Neural crest cell (in vitro differentiated cells): ENCODE results near the gene ZYG11B. TPM values are rescaled to one million over a fixed set of nuclear protein-coding genes. Genes with fewer than 3 reads are reported as not detected.
A peak's percentile ranks its signal among the peaks of the same experiment; 100 is the strongest.
"Not testable (repeated sequence)": the region's sequence is repeated elsewhere in the genome, so short reads cannot be mapped to it uniquely, and the experiment has no call there.

ENCODE experiments used
- DNase-seq: peaks from one replicate; pipeline ENCODE4 v3.0.0; 2021; ENCODE audit warnings: low read depth, mixed read lengths, low spot score
- H3K27ac Mint-ChIP-seq: one replicate; pipeline ENCODE4 v1.8.0; 2021; ENCODE audit warnings: mild to moderate bottlenecking, mixed read lengths; ENCODE audit not compliant: unreplicated experiment
- H3K27me3 Mint-ChIP-seq: 2 replicates; pipeline ENCODE4 v1.8.0; 2021; ENCODE audit warnings: low read depth, mild to moderate bottlenecking, mixed read lengths
- H3K36me3 Mint-ChIP-seq: 2 replicates; pipeline ENCODE4 v1.8.0; 2021; ENCODE audit warnings: low read depth, mild to moderate bottlenecking, mixed read lengths
- H3K4me1 Mint-ChIP-seq: 2 replicates; pipeline ENCODE4 v1.8.0; 2021; ENCODE audit warnings: mixed read lengths
- H3K4me3 Mint-ChIP-seq: one replicate; pipeline ENCODE4 v1.8.0; 2021; ENCODE audit warnings: mild to moderate bottlenecking, mixed read lengths
- H3K9me3 Mint-ChIP-seq: 2 replicates; pipeline ENCODE4 v1.8.0; 2021; ENCODE audit warnings: mixed read lengths
- total RNA-seq: library from RNA; stranded (reverse); gene quantifications from 2 replicates; pipeline ENCODE4 v1.2.1, GENCODE V29; 2021
- TF ChIP-seq, protein P1 (sequence below): fragments of 200-600 bp; sonication (generic); conservative IDR thresholded peaks from 2 replicates; pipeline ENCODE4 v1.5.0; 2021; ENCODE audit warnings: antibody characterized with exemption, mild to moderate bottlenecking

Gene ZYG11B
- total RNA-seq, 1 donor from 2014 or later: 39.3 TPM

DNA sequence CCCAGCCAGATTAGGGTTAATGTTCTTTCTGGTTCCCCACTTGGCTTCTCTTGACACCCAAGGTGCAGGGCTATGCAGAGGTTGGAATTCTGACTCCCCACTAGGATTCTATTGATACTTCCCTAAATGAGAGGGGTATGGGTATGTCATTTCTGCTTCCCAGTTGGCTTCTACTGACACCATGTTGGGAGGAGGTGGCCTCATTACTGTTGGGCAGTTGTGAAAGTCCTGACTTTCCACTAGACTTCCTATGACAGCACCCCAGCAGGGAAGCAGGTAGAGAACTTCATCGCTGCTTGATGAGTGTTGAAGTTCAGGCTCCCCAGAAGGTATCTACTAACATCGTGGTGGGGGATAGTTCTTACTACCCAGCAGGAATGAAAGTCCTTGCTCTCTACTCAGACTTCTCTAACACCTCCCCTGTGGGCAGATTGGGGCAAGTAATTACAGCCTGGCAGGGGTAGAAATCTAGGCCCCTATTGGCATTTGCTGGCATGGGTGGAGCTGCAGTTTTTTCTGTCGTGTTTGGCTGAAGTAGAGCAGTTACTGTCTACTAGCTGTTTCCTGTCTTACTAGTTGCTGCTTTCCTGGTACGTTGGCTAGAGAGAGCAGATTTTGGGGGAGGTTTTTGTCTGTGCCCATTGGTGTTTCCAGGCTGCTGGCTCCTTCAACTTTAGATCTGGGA, 41.5 kb downstream of the ZYG11B start:
- DNase-seq: no peak
- H3K36me3 Mint-ChIP-seq: peaks cover 6% of the 10 kb centered on the region
- TF ChIP-seq, protein P1, sequence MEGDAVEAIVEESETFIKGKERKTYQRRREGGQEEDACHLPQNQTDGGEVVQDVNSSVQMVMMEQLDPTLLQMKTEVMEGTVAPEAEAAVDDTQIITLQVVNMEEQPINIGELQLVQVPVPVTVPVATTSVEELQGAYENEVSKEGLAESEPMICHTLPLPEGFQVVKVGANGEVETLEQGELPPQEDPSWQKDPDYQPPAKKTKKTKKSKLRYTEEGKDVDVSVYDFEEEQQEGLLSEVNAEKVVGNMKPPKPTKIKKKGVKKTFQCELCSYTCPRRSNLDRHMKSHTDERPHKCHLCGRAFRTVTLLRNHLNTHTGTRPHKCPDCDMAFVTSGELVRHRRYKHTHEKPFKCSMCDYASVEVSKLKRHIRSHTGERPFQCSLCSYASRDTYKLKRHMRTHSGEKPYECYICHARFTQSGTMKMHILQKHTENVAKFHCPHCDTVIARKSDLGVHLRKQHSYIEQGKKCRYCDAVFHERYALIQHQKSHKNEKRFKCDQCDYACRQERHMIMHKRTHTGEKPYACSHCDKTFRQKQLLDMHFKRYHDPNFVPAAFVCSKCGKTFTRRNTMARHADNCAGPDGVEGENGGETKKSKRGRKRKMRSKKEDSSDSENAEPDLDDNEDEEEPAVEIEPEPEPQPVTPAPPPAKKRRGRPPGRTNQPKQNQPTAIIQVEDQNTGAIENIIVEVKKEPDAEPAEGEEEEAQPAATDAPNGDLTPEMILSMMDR: no peak
- no peaks in the 10 kb centered on the region for H3K9me3 Mint-ChIP-seq
- H3K4me3 Mint-ChIP-seq: no peak overlapping the region
- H3K4me1 Mint-ChIP-seq: no peaks in the 10 kb centered on the region
- no peak overlapping the region for H3K27ac Mint-ChIP-seq
- no peaks in the 10 kb centered on the region for H3K27me3 Mint-ChIP-seq

DNA sequence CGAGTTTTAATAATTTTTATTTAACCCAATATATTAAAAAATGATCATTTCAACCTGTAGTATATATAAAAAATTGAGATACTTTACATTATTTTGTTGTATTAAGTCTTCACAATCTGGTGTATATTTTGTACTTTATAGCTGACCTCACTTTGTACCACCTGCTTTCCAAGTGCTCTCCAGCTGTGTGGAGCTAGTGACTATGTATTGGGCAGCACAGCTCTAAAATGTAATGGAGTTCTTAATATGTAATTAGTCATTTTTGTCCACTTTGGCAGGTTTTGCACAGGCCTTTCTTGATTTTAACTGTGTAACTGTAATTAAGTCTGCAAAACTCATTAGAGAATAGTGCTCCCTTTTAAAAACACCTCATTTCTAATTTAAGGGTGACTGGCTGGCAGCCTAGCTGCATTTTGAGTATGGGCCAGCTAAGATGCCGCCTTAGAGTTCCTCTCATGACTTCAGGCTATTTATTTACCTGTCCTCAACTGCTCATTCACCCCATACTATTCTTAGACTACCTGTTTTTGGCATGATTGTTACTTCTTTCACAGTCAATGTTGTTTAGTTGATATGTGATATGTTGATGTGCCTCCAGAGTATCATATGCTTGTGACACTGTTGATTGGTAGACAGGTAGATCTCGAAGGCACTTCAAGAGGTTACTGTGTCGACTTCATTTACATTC, 43.2 kb downstream of the ZYG11B start:
- TF ChIP-seq, protein P1: no peak
- no peak overlapping the region for H3K4me3 Mint-ChIP-seq

DNA sequence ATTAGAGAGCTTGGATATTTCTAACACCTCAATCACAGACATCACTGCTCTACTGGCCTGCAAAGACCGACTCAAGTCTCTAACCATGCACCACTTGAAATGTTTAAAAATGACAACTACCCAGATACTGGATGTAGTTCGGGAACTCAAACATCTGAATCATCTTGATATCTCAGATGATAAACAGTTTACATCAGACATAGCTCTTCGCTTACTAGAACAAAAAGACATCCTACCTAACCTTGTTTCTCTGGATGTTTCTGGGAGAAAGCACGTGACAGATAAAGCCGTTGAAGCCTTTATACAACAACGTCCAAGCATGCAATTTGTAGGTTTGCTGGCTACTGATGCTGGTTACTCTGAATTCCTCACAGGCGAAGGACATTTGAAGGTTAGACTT, 45.1 kb downstream of the ZYG11B start:
- no peaks in the 10 kb centered on the region for H3K4me1 Mint-ChIP-seq
- H3K27ac Mint-ChIP-seq: no peak overlapping the region
- no peak overlapping the region for H3K4me3 Mint-ChIP-seq
- TF ChIP-seq, protein P1: no peak
- H3K36me3 Mint-ChIP-seq: peaks cover 11% of the 10 kb centered on the region
- H3K27me3 Mint-ChIP-seq: no peaks in the 10 kb centered on the region
- DNase-seq: no peak
- no peaks in the 10 kb centered on the region for H3K9me3 Mint-ChIP-seq

More for the DNA sequence above, 43.2 kb downstream of the ZYG11B start:
- DNase-seq: no peak
- Mint-ChIP-seq H3K4me1 (no peaks in the 10 kb centered on the region), H3K36me3 (peaks cover 6% of the 10 kb centered on the region), H3K27ac (no peak overlapping the region), H3K27me3 (no peaks in the 10 kb centered on the region), H3K9me3 (no peaks in the 10 kb centered on the region)

DNA sequence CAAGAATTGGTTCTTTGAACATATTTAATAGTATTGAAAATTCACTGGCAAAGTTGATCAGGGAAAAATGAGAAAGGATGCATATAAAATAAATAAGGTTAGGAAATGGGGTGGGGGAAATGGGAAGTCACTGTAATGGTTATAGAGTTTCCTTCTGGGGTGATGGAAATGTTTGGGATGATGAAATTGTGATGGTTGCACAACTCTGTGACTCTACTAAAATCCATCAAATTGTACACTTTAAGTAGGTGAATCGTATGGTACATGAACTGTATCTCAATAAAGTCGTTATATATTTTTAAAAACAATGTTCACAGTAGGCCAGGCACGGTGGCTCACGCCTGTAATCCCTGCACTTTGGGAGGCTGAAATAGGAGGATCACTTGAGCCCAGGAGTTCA, 59.9 kb downstream of the ZYG11B start:
- no peak overlapping the region for H3K4me3 Mint-ChIP-seq
- peaks cover 15% of the 10 kb centered on the region for H3K36me3 Mint-ChIP-seq
- TF ChIP-seq, protein P1: no peak
- no peak for DNase-seq
- H3K27ac Mint-ChIP-seq: no peak overlapping the region
- no peaks in the 10 kb centered on the region for H3K27me3 Mint-ChIP-seq
- no peaks in the 10 kb centered on the region for H3K4me1 Mint-ChIP-seq
- H3K9me3 Mint-ChIP-seq: no peaks in the 10 kb centered on the region

DNA sequence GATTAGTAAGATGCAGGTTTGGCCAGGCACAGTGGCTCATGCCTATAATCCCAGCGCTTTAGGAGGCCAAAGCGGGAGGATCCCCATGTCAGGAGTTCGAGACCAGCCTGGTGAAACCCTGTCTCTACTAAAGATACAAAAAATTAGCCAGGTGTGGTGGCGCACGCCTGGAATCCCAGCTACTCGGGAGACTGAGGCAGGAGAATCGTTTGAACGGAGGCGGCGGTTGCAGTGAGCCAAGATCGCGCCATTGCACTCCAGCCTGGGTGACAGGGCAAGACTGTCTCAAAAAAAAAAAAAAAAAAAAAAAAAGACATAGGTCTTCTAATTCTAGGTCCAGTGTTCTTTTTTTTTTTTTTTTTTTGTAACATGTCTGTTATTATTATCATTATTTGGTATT, 64.2 kb downstream of the ZYG11B start:
- not testable (repeated sequence) for H3K27ac Mint-ChIP-seq, H3K9me3 Mint-ChIP-seq, DNase-seq, H3K4me3 Mint-ChIP-seq, H3K36me3 Mint-ChIP-seq, H3K4me1 Mint-ChIP-seq, H3K27me3 Mint-ChIP-seq

DNA sequence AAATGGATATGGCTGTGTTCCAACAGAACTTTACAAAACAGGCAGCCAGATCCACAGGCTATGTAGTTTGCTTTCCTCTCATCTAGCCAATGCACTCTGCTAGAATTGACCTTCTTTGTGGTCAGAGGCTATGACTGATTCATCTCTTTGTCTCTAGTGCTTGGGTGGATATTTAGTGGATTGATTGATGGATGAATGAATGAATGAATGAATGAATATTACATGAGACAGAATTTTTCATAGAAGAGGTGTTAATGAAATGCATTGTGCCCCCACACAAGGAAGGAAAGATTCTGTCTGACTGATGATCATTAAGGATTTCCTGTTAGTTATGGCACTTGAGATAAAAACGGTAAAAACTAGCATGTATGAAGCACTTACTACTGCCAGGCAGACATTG, 65.8 kb downstream of the ZYG11B start:
- Mint-ChIP-seq H3K4me3 (no peak overlapping the region), H3K27me3 (no peaks in the 10 kb centered on the region), H3K36me3 (peaks cover 9% of the 10 kb centered on the region), H3K4me1 (peaks cover 4% of the 10 kb centered on the region), H3K9me3 (no peaks in the 10 kb centered on the region), H3K27ac (no peak overlapping the region)
- no peak for DNase-seq
- TF ChIP-seq, protein P1: no peak

DNA sequence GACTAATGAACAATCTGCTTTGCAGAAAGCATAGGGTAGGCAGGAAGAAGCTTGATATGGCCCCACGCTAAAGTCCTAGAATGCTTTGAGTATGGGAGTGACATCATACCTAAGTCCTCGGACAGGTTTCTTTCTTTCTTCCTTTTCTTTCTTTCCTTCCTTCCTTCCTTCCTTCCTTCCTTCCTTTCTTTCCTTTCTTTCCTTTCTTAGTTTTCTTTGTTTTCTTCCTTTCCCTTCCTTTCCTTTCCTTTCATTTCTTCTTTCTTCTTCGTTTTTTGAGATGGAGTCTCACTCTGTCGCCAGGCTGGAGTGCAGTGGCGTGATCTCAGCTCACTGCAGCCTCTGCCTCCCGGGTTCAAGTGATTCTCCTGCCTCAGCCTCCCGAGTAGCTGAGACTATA, 67.5 kb downstream of the ZYG11B start:
- H3K4me3 Mint-ChIP-seq, H3K4me1 Mint-ChIP-seq, DNase-seq, H3K36me3 Mint-ChIP-seq, H3K9me3 Mint-ChIP-seq, H3K27me3 Mint-ChIP-seq: not testable (repeated sequence)
- peak overlapping the region; percentile 73 for H3K27ac Mint-ChIP-seq
